A172 (cell line): ENCODE measurements around the gene YIPF5. TPM values are rescaled to one million over a fixed set of nuclear protein-coding genes. Genes with fewer than 3 reads are reported as not detected.

Source experiments
- DNase-seq: peaks from one replicate; pipeline ENCODE4 v3.0.0-alpha.2; 2015; ENCODE audit warnings: low spot score
- total RNA-seq: library from RNA; depleted of rRNA; stranded (reverse); fragments of >200 nt; shearing (Covaris generic); gene quantifications from 2 replicates; pipeline ENCODE4 v1.2.3, GENCODE V29; 2014; rRNA removed

The YIPF5 gene
- 68.3 and 83.6 TPM in 2 replicates for total RNA-seq

DNA sequence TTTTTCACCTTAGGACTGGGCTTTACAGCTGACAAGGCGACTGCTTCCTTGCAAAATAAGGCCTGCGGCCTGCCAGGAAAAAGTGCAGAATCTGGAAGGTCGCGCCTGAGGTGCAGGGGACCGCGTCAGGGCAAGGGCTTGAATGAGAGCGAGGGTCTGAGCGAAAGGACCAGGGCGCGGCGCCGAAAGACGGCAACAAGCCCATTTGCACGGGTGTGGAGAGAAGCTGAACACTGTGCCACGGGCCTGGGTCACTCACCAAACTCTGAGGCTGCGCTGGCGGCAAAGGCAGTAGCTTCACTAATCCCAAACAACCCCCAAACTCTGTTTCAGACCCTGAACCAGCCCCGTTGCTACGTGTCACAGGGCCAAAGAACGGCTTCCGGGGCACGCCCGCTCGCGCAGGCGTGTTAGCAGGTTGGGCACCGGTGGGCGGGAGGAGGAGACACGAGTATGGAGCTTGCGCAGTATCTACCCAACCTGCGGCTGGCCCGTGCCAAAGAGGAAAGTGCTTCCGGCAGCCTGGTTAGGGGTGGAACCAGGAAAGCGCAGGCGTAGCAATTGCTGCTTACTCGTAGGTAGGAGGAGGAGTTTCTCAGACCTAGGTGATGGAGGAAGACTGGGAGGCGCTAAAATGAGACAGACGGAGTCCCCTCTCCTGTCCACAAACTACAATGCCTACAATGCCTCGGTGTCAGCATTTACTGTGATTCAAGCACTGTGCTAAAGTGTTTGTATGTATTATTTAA lies at the start of gene YIPF5, which contains the start of gene KCTD16:
YIPF5 (minus strand) TSS at position 384 of the 749 bp plus-strand sequence. CDS start 704 bp downstream, outside the sequence.
KCTD16 (plus strand) TSS at position 598 of the 749 bp plus-strand sequence.
- DNase-seq = peak; percentile 99

DNA sequence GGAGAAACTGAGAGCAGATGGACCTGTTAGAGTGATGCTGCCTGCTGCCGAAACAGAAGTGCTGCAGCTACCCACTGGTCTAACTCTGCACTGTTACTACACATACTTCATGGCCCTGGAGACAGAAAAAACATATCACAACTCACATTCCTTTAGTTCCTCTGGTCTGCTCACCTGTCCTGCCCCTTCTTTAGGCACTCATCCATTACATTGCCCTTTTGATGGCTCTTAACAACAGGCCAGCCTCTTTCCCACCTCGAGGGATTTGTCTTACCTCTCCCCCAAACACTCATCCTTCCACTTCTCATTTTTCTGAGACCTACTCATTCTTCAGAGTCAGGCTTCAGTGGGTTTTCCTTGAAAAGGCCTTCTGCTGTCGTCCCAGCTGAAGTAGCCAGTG lies 49.4 kb upstream of the YIPF5 start:
- DNase-seq = no peak

DNA sequence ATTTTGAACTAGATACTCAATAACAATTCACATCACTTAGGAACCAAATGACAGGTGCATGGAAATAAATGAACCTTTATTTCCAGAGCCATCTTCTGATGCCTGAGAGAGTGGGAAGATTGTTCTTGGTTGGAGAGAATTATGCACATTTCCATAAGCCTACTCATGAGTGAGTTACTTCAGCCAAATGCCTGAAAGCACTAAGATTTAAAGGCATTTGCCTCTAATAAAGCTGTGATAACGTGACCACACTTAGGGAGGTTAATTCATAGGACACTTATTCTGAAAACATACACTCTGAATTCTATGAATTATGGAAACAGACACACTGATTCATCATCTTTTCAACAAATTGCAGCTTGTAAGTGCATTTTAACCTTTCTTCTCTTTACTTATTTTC lies 40.2 kb upstream of the YIPF5 start:
- no peak for DNase-seq

DNA sequence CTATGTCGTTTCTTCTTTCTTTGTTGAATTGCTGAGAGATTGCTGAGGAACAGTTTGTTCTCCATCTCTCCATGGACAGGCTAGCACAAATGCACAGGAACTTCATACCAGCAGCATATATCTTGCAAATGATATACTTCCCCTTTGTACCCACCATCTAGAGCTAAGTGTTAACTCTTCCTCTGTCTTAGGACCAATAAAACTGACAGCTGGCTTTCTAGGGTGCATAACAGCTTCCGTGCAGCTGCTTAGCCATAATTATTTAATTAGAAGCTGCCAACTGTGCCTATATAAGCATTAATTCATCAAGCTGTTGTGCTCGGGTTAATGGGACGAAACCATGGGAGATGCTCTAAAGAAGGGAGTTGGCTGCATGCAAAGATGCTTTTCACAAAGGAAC lies 38.9 kb upstream of the YIPF5 start:
- no peak for DNase-seq

DNA sequence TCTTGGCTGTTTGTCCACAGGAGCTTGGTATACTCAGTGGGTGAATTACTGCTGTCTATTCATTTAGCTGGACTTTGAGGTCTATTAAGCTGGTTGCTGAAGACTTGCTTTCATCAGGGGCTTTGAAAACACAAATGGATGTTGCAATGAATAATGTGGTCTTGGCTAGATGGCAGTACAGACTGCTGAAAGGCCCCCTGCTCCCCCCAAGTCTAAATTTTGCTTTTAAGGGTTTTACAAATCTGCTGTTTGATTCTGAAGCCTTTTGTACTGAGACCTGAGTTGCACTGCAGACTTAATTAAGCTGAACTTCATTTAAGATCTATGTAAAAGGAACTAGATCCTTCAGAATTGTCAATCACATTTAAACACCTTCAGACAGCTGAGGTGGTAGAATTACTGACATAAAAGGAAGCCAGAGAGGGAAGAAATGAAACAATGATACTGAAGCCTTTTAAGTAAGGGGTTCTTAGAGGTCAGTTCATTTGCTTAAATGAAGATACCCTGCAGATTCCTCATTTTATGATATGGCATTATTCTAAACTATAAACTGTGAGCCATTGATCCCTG lies 37.5 kb upstream of the YIPF5 start:
- no peak for DNase-seq

DNA sequence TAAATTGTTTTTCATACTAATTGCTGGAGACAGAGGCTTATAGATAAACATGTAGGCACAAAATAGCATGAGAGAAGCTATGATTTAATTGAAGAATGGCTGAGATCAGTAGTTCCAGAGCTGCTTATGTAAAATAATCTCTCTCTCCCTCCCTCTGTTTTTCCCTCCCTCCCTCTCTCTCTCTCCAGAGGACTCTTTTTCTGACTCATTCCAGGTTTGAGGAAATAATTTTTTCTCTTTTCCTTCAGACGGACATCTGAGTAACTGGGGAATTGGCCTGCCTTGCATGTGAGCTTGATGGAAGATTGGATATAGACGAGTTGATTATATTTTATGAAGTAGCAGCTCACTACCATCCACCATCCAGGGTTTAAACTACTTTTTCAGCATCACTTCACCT lies 35.7 kb upstream of the YIPF5 start:
- DNase-seq = no peak

DNA sequence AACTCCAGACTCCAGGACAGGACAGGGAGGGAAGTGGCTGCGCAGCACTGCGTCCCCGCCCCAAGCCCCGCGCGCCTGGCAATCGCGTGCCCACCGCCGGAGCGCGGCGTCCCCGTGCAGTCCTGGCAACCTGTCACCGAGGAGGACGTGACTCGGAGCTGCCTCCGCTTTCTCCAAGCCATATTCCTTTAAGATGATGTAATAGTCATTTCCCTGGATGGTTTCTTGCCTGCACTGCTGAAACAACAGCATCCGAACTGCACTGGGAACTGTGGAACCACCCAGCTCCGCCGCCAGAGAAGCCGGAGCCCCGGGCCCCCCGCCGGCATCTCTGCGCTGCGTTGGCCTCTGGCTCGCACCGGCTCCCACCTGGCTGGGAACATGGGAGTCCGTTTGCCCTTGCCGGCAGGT lies 34.7 kb upstream of the YIPF5 start:
- peak; percentile 48 for DNase-seq

DNA sequence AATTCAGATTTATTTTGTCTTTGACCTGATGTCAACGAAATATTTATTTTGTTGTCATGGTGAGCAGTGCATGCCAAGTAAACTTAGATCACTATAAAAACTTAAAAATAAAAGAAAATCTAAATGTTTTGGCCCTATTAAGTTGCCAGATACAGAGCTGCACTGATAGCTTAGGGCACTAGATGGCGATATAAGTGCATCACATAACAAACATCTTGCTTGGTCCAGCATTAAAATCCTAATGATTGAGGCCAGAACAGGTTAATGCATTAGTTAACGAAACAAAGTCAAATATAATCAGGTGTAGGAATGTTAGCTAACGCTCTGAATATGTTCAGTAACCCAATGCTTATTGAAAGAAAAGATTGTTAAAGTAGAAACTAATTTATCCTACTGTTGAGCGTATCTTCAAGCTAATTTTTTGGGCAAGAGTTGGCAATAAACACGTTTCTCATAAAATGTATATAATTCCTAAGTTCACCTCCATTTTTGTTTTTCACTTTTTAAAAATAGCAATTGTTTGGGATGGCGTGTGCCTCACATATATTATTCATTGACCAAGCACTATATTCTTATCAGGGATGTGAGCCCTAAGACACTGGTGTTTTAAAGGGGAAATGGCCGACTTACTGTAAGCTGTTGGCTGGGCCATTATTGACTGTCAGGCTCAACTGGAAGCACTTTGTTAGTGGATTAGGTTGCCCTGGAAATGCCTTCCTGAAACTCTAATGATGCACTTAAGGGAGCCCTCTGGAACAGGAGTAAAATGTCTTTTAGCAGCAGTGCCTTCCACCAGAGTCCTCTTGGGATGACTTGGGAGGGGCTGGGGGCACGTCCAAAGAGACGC lies 33.5 kb upstream of the YIPF5 start:
- DNase-seq = peak; percentile 72

DNA sequence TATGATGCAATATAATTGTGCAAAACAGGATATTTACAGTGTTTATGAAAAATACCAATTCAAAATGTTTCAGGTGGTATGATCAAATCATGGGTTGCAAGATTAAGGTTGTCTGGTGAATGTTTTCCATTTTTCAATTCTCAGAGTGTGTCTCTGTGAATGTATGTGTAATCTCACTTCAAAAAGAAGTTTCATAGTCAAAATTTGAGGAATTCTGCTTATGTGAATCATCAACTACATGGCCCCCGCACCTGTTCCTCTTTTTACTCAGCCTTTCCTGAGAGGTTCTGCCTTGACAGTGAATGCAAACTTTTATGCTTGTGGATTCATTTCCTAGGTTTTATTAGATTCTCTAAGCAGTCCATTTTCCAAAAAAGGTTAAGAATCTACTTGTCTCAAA lies 32.3 kb upstream of the YIPF5 start:
- DNase-seq = no peak

DNA sequence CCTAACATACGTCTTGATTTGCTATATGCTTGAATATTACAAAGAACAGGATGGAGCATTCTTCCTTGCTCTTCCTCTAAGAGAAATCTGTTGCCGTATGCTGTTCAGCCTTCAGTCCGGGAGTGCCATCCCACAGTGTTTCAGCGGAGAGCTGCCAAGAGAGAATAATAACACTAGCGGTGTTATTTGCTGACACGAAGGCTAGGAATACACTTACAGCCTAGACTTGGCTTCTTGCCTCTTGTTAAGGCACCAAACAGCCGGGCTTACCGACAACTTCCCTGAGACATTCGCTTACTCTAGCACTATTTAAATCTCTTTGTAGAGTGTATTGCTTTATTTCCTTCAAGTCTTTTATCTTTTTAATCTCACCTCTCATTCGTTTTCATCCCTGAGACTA lies 31.6 kb upstream of the YIPF5 start:
- no peak for DNase-seq

DNA sequence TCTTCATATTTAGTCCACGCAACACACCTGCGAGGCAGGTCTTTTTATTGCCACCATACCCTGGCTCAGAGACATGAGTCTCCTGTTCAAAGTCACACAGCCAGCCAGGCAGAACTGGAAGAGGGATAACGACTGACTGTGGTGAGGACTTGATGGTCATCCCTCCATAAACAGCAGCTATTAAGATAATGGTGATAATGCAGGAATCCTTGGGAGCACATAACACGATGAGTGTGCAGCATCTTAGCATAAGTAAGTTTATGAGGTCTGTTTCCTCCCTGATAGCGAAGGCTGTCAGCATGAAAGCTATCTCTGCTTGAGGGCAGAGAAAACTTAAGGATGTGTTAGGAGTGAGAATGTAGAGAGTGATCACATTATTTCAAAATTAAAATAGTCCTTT lies 31.1 kb upstream of the YIPF5 start:
- DNase-seq = no peak

DNA sequence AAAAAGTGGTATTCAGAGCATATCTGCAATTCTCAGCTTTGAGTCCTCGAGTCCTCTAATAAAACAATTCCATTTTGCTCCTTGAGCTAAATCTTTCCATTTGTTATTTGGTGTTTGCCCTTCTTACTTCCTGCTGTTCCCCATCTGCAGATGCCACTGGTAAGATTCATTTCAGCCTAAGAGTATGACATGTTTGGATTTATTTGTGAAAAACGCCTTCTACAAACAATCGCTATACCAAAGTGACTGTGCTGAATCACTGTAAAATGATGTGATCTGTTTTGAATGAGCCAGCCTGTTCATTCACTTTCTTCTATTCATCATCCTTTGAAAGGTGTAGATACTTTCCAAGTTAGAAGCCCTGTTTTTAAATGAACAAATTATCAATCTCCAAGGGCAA lies 27.9 kb upstream of the YIPF5 start:
- DNase-seq = peak; percentile 58

DNA sequence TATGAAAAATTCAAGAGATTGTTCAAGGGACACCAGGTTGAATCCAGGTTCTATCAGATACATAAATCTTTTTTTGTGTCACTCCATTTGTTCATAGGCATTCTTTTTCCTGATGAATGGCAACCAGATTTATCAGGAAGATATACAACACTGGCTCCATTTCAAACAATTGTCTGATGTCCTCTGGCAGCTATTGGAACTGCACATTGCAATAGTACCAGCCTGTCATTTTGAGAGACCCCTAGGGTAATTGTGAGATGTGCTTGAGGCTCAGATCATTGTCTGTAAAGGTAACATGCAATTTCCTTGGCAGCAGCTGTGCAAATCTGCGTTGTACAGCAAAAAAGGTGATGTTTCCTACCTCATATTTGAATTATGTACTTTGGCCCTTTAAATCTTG lies 26.2 kb upstream of the YIPF5 start:
- no peak for DNase-seq

DNA sequence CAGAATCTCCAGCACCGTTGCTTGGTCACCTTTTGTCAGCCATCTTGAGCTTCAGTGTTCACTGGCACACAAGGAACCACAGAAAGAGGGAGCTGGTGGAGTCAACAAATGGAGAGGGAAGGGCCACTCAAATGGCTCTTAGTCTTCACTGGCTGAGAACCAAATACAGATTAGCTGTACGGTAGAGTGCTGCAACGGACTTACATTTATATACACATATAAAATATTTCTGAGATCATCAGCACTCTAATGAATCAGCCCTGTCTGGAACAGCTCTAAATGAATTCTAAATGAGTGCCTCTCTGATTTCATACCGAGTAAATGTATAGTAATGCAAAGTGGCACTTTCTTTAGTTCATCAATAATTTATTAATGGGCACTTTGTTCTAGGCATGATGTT lies 25.0 kb upstream of the YIPF5 start:
- no peak for DNase-seq

DNA sequence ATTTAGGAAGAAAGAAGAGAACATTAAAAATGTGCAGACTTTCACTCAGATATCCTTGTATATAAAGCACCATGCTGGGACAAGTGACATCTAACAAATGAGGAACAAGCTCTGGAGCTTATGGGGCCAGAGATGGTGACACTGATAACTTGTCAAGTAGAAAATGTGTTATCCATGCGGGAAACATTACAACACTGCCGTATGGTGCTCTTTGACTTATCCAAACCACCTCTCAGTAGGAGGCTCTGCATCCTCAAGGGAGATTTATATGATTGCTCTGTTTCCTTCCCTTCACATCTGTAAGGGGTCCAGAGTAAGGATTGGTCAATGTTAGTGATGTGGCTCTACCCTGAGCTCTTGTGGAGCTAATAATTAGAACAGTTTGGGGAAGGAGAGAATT lies 23.7 kb upstream of the YIPF5 start:
- peak; percentile 35 for DNase-seq

DNA sequence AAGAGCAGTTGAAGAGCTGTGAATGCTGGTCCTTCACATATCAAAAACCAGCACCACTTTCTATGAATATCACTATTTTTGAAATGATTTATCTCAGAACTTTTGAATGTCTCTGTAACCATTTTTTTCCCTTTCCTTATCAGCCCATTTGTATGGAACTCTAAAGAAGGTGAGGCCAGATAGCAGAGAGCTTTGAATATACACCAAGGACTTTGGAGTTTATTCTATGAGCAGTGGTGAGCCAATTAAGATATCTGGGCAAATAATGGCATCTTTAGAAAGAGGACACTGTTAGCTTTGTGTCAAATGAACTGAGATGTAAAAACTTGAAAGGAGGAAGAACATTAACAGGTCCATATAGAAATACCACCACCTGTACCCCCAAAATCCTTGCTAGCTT lies 22.2 kb upstream of the YIPF5 start:
- no peak for DNase-seq

DNA sequence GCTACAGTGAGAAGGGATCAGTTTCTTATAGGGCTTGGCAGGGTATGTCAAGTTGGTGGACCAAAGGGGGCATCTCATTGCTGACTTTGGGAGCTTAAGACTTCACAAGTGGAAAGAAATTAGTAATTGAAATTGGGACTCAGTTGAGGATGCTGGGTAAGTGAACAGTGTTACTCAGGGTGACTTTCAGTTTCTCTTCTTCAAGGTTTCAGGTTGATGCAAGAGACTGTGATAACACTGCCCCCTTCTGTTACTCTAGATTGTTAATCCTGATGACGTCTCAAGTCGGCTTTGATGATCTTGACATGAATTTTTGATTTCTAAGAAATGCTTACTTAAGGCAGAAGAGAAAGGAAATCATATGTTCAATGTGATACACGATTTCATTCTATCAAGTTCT lies 21.5 kb upstream of the YIPF5 start:
- DNase-seq = peak; percentile 77

DNA sequence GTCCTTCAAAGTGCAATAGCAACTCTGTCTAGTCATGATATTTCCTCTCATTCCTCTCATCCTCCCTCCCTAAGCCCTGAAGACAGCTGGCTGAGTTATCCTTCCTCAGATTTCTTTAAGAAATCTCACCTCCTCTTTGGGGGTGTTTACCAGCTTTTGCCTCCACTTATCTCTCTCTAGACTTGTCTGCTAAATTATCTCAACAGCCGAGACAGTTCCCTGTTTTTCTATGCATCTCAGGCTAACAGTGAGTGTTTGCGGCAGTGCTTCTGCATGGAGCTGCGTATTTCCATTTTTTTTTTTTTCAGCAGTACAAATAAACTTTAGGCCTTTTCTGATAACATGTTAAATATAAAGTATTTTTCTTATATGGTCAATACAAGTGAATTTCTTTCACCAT lies 21.1 kb upstream of the YIPF5 start:
- DNase-seq = no peak

DNA sequence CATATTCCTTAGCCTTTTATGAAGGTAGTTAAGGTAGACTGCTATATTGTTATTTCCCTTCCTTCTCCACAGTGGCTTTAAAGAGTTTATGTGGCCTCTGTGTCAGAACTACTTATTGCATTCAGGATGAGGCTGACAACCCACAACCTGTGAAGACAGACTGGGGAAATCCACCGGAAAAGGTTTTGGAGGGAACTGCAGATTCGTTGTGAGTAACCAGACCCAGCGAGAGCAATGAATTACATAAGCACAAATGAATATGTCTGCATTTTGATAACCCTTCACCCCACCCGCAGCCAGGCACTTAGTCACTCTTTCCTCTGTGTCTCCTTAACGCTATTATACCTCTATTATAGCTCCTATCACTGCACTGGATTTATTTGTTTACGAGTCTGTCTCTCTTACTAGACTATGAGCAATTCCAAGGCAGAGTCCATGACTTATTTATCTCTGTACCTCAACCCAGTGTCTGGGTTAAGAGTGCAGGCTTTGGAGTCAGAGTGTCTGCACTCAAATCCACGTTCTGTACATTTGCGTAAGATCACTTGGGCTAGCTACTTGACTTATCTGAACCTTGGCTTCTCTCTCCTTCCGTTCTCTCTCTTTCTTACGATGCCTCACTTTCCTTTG lies 19.5 kb upstream of the YIPF5 start:
- DNase-seq = peak; percentile 99

DNA sequence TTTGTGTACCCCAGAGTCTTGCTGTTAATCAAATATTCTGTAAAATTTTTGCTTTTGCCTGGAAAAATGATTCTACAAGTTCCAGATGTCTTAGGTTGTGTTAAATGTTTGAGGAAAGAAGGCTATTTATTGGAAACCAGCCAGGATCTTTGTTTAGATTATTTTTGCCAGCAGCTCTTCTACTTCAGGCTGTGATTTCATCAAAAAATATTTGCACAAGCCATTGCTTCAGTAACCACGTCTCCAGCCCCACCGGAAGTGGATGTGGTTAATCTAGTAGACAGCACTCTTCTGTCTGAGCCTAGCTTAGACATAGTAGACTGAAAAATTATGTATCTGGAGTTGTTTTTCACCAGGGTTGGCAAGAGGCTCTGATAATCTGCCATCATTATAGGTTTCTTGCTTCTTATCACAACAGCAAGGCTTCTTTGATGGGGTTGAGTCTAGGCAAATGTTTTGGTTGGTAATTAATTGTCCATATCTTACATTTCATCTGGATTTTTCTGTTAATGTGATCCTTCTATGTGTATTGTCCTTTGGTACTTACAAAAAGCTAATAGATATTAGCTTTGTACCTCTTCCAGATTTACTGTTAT lies 17.3 kb upstream of the YIPF5 start:
- DNase-seq = peak; percentile 97

DNA sequence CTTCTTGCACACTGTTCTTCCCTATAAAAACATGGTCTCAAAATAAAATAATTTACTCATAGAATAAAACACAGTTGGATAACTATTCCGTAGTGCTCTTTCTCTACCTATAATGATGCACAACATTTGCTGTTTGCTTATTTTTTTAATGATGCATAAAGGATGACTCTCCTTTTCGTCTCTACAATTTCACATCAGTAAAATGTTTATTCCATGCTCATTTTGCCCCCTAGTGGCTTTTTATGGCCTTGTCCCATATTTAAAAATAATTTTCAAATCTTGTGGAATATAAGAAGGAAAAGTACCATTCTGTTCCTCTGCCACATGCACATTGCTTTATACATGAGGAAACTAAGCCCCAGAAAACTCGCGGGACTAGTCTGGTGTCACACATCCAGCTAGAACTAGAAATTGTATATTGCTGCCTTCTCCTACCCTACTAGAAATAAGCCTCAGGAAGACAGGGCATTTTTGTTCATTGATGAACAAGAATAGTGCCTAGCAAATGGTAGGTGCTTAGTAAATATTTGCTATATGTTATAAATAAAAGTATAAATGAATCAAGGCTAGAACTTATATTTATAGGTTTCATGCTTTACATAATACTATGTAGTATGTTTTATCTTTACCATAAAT lies 12.9 kb upstream of the YIPF5 start:
- peak; percentile 44 for DNase-seq
